IMR-90 (cell line): ENCODE data around the gene LRRC4C.

Source experiments
- BHLHE40 ChIP-seq: fragments of 150-350 bp; IDR thresholded peaks from 2 replicates; pipeline ENCODE4 v1.6.1; 2016; ENCODE audit warnings: mild to moderate bottlenecking, low read depth, low read length
- CEBPB ChIP-seq: IDR thresholded peaks from 2 replicates; pipeline ENCODE4 v1.6.1; 2012; ENCODE audit warnings: low read depth, low read length, improper control_type of control experiment
- CHD1 ChIP-seq: IDR thresholded peaks from 2 replicates; pipeline ENCODE4 v1.6.1; 2012; ENCODE audit warnings: low read depth, low read length, improper control_type of control experiment
- CTCF ChIP-seq: conservative IDR thresholded peaks from 2 replicates; pipeline ENCODE4 v1.5.1; 2012; ENCODE audit warnings: mild to moderate bottlenecking, low read depth, low read length, improper control_type of control experiment
- ELK1 ChIP-seq: fragments of 150-350 bp; IDR thresholded peaks from 2 replicates; pipeline ENCODE4 v1.6.1; 2016; ENCODE audit warnings: low read depth, mild to moderate bottlenecking, low read length, moderate library complexity, borderline replicate concordance
- FOS ChIP-seq: fragments of 150-350 bp; IDR thresholded peaks from 2 replicates; pipeline ENCODE4 v1.6.1; 2016; ENCODE audit warnings: low read depth, low read length
- MAFK ChIP-seq: IDR thresholded peaks from 2 replicates; pipeline ENCODE4 v1.6.1; 2012; ENCODE audit warnings: low read depth, low read length, improper control_type of control experiment
- MXI1 ChIP-seq: IDR thresholded peaks from 2 replicates; pipeline ENCODE4 v1.6.1; 2012; ENCODE audit warnings: low read depth, mild to moderate bottlenecking, low read length, moderate library complexity, borderline replicate concordance
- POLR2A ChIP-seq: IDR thresholded peaks from 2 replicates; pipeline ENCODE4 v1.6.1; 2012; ENCODE audit warnings: mild to moderate bottlenecking, low read depth, low read length
- RAD21 ChIP-seq: IDR thresholded peaks from 2 replicates; pipeline ENCODE4 v1.6.1; 2012; ENCODE audit warnings: low read length, improper control_type of control experiment
- RCOR1 ChIP-seq: IDR thresholded peaks from 2 replicates; pipeline ENCODE4 v1.6.1; 2012; ENCODE audit warnings: mild to moderate bottlenecking, low read length, improper control_type of control experiment; ENCODE audit not compliant: insufficient replicate concordance
- RFX5 ChIP-seq: IDR thresholded peaks from 2 replicates; pipeline ENCODE4 v1.8.0; 2012; ENCODE audit warnings: low read depth, mild to moderate bottlenecking, low read length, moderate library complexity
- SMC3 ChIP-seq: fragments of 150-350 bp; IDR thresholded peaks from 2 replicates; pipeline ENCODE4 v1.6.1; 2016; ENCODE audit warnings: low read depth, mild to moderate bottlenecking, antibody characterized with exemption, low read length, moderate library complexity
- USF2 ChIP-seq: fragments of 150-350 bp; IDR thresholded peaks from 2 replicates; pipeline ENCODE4 v1.6.1; 2017; ENCODE audit warnings: mild to moderate bottlenecking, antibody characterized with exemption, low read length, low read depth

- TF ChIP-seq FOS: no peak
- TF ChIP-seq POLR2A: no peak
- no peak for TF ChIP-seq BHLHE40
- no peak for TF ChIP-seq CTCF
- TF ChIP-seq MXI1: no peak
- no peak for TF ChIP-seq RAD21
- TF ChIP-seq CHD1: no peak
- TF ChIP-seq MAFK: no peak
- TF ChIP-seq USF2: no peak
- TF ChIP-seq RFX5: no peak
- no peak for TF ChIP-seq RCOR1
- no peak for TF ChIP-seq SMC3
- no peak for TF ChIP-seq ELK1
- no peak for TF ChIP-seq CEBPB
Measured at GRCh38 chr11:40974186-40974795, 485.2 kb downstream of the LRRC4C start.
